H9 (cell line): ENCODE measurements around the gene KLK13. TPM values are rescaled to one million over a fixed set of nuclear protein-coding genes. Genes with fewer than 3 reads are reported as not detected.

Source experiments
- DNase-seq: peaks from one replicate; pipeline ENCODE4 v3.0.0-alpha.2; 2017
- H2AFZ ChIP-seq: one replicate; pipeline ENCODE4 v1.6.1; 2013; ENCODE audit warnings: mild to moderate bottlenecking, low read length, control low read depth, moderate library complexity
- H2AK5ac ChIP-seq: 2 replicates; pipeline ENCODE4 v1.6.1; 2013; ENCODE audit warnings: low read length, control low read depth, mixed read lengths; ENCODE audit not compliant: insufficient read length
- H2BK120ac ChIP-seq: one replicate; pipeline ENCODE4 v1.6.1; 2013; ENCODE audit warnings: low read depth, mild to moderate bottlenecking, low read length, control low read depth, inconsistent platforms; ENCODE audit not compliant: poor library complexity, severe bottlenecking
- H2BK12ac ChIP-seq: 2 replicates; pipeline ENCODE4 v1.6.1; 2013; ENCODE audit warnings: low read length, control low read depth, mixed read lengths, low read depth; ENCODE audit not compliant: insufficient read length
- H2BK15ac ChIP-seq: 2 replicates; pipeline ENCODE4 v1.6.1; 2013; ENCODE audit warnings: low read depth, low read length, control low read depth
- H2BK20ac ChIP-seq: one replicate; pipeline ENCODE4 v1.6.1; 2013; ENCODE audit warnings: low read depth, mild to moderate bottlenecking, low read length, control low read depth, inconsistent platforms; ENCODE audit not compliant: poor library complexity, severe bottlenecking
- H2BK5ac ChIP-seq: 2 replicates; pipeline ENCODE4 v1.6.1; 2013; ENCODE audit warnings: low read length, control low read depth, mixed read lengths; ENCODE audit not compliant: insufficient read length
- H3K14ac ChIP-seq: 2 replicates; pipeline ENCODE4 v1.6.1; 2013; ENCODE audit warnings: low read length, control low read depth; ENCODE audit not compliant: insufficient read depth
- H3K18ac ChIP-seq: 2 replicates; pipeline ENCODE4 v1.6.1; 2013; ENCODE audit warnings: low read depth, mild to moderate bottlenecking, mixed read lengths, low read length, control low read depth; ENCODE audit not compliant: insufficient read length
- H3K23ac ChIP-seq: 2 replicates; pipeline ENCODE4 v1.6.1; 2013; ENCODE audit warnings: low read length, control low read depth, mixed read lengths, low read depth; ENCODE audit not compliant: insufficient read length
- H3K23me2 ChIP-seq: 2 replicates; pipeline ENCODE4 v1.6.1; 2013; ENCODE audit warnings: low read depth, mild to moderate bottlenecking, mixed read lengths, low read length, control low read depth; ENCODE audit not compliant: insufficient read length, poor library complexity, severe bottlenecking
- H3K27ac ChIP-seq: 2 replicates; pipeline ENCODE4 v1.5.1; 2013; ENCODE audit warnings: low read length, control low read depth, mixed read lengths, low read depth; ENCODE audit not compliant: insufficient read length
- H3K27me3 ChIP-seq: 2 replicates; pipeline ENCODE4 v1.6.1; 2013; ENCODE audit warnings: low read length, control low read depth, inconsistent platforms; ENCODE audit not compliant: insufficient read depth
- H3K4ac ChIP-seq: 2 replicates; pipeline ENCODE4 v1.6.1; 2013; ENCODE audit warnings: low read depth, mild to moderate bottlenecking, control low read depth, inconsistent platforms, low read length, moderate library complexity
- H3K4me1 ChIP-seq: 2 replicates; pipeline ENCODE4 v1.6.1; 2013; ENCODE audit warnings: low read length, control low read depth, inconsistent platforms; ENCODE audit not compliant: insufficient read depth
- H3K4me2 ChIP-seq: 2 replicates; pipeline ENCODE4 v1.6.1; 2013; ENCODE audit warnings: low read length, control low read depth, mixed read lengths; ENCODE audit not compliant: insufficient read length, insufficient read depth
- H3K56ac ChIP-seq: 2 replicates; pipeline ENCODE4 v1.6.1; 2013; ENCODE audit warnings: low read depth, mild to moderate bottlenecking, mixed read lengths, low read length, control low read depth; ENCODE audit not compliant: insufficient read length
- H3K79me1 ChIP-seq: 2 replicates; pipeline ENCODE4 v1.6.1; 2013; ENCODE audit warnings: low read depth, mild to moderate bottlenecking, moderate library complexity, low read length, control low read depth, inconsistent platforms; ENCODE audit not compliant: insufficient read depth, poor library complexity, severe bottlenecking
- H3K79me2 ChIP-seq: 2 replicates; pipeline ENCODE4 v1.6.1; 2013; ENCODE audit warnings: low read length, control low read depth, inconsistent platforms; ENCODE audit not compliant: insufficient read depth
- H3K9ac ChIP-seq: 2 replicates; pipeline ENCODE4 v1.6.1; 2013; ENCODE audit warnings: low read length, control low read depth, mixed read lengths; ENCODE audit not compliant: insufficient read length; ENCODE audit errors: extremely low read depth
- H3K9me3 ChIP-seq: one replicate; pipeline ENCODE4 v1.6.1; 2013; ENCODE audit warnings: low read depth, low read length, inconsistent platforms; ENCODE audit not compliant: control insufficient read depth
- H3T11ph ChIP-seq: one replicate; pipeline ENCODE4 v1.6.1; 2013; ENCODE audit warnings: mild to moderate bottlenecking, low read length, control low read depth, inconsistent platforms
- H4K20me1 ChIP-seq: one replicate; pipeline ENCODE4 v1.6.1; 2013; ENCODE audit not compliant: control insufficient read depth, insufficient read length, insufficient read depth
- H4K5ac ChIP-seq: 2 replicates; pipeline ENCODE4 v1.6.1; 2013; ENCODE audit warnings: low read depth, mild to moderate bottlenecking, mixed read lengths, low read length, control low read depth; ENCODE audit not compliant: insufficient read length
- H4K8ac ChIP-seq: replicated peaks from 2 replicates; pipeline ENCODE4 v1.6.1; 2013; ENCODE audit warnings: low read length, control low read depth, mixed read lengths, low read depth; ENCODE audit not compliant: insufficient read length
- H4K91ac ChIP-seq: 2 replicates; pipeline ENCODE4 v1.6.1; 2013; ENCODE audit warnings: low read depth, mild to moderate bottlenecking, moderate library complexity, mixed read lengths, low read length, control low read depth; ENCODE audit not compliant: insufficient read length
- H3K27ac Mint-ChIP-seq, 3 experiments: 2 replicates in 2 of 3; 3 replicates in 1 of 3; pipeline ENCODE4 v1.8.0; 2020 to 2021; ENCODE audit warnings: mixed read lengths in 3 of 3, mild to moderate bottlenecking in 1 of 3, moderate library complexity in 1 of 3
- H3K27me3 Mint-ChIP-seq: 2 replicates; pipeline ENCODE4 v1.8.0; 2021; ENCODE audit warnings: low read depth, mild to moderate bottlenecking, moderate library complexity, mixed read lengths
- H3K36me3 Mint-ChIP-seq, 3 experiments: 2 replicates in 2 of 3; 3 replicates in 1 of 3; pipeline ENCODE4 v1.8.0; 2020 to 2021; ENCODE audit warnings: low read depth in 3 of 3, mixed read lengths in 3 of 3; ENCODE audit not compliant: insufficient read depth in 1 of 3
- H3K4me1 Mint-ChIP-seq, 2 experiments: 2 replicates each; pipeline ENCODE4 v1.8.0; 2020; ENCODE audit warnings: mixed read lengths in 2 of 2
- H3K4me3 Mint-ChIP-seq, 2 experiments: 2 replicates in 1 of 2; 3 replicates in 1 of 2; pipeline ENCODE4 v1.8.0; 2020 to 2021; ENCODE audit warnings: mild to moderate bottlenecking in 2 of 2, mixed read lengths in 2 of 2, moderate library complexity in 1 of 2
- H3K9me3 Mint-ChIP-seq, 2 experiments: 2 replicates in 1 of 2; 3 replicates in 1 of 2; pipeline ENCODE4 v1.8.0; 2020; ENCODE audit warnings: mild to moderate bottlenecking in 2 of 2, mixed read lengths in 2 of 2, moderate library complexity in 1 of 2
- CTCF ChIP-seq: fragments of 200-600 bp; sonication (generic); conservative IDR thresholded peaks from 3 replicates; pipeline ENCODE4 v1.8.0; 2021; ENCODE audit warnings: antibody characterized with exemption, mild to moderate bottlenecking
- WGBS: extraction: QIAGEN DNeasy Blood & Tissue Kit; methylation state at CpG from one replicate; pipeline ENCODE4 v1.1.7; 2013; ENCODE audit warnings: missing lambda C conversion rate, low lambda C conversion rate, mixed read lengths; ENCODE audit not compliant: insufficient read length; ENCODE audit errors: extremely low coverage; 5-methylcytosine and 5-hydroxymethylcytosine counted together
- total RNA-seq: library from RNA; stranded (reverse); gene quantifications from 2 replicates; pipeline ENCODE4 v1.2.1, GENCODE V29; 2021

KLK13 gene
- total RNA-seq, 1 experiment from 2014 or later, result 4.2 TPM

- Histone ChIP-seq H3T11ph (no peak overlapping the region), H3K23me2 (no peaks in the 10 kb centered on the region), H2AFZ (no peak overlapping the region), H3K27me3 (no peaks in the 10 kb centered on the region), H3K4ac (no peak overlapping the region), H3K79me1 (no peaks in the 10 kb centered on the region), H4K20me1 (no peaks in the 10 kb centered on the region), H2AK5ac (no peak overlapping the region), H2BK5ac (no peak overlapping the region), H4K8ac (no peak overlapping the region), H3K9ac (no peak overlapping the region), H3K14ac (0 out of 2 replicates have a peak overlapping the region, but pooled peaks have one; percentile 8), H2BK15ac (no peak overlapping the region), H2BK20ac (no peak overlapping the region), H2BK120ac (no peak overlapping the region), H3K27ac (no peak overlapping the region), H2BK12ac (no peak overlapping the region), H3K4me2 (no peak overlapping the region), H3K18ac (no peak overlapping the region), H4K5ac (no peak overlapping the region), H4K91ac (no peak overlapping the region), H3K23ac (no peak overlapping the region), H3K56ac (no peak overlapping the region), H3K79me2 (no peaks in the 10 kb centered on the region), H3K4me1 (no peaks in the 10 kb centered on the region), H3K9me3 (no peaks in the 10 kb centered on the region)
- no peak for TF ChIP-seq CTCF
- H3K36me3 Mint-ChIP-seq, result no peaks in the 10 kb centered on the region
- WGBS, result no CpG with 5 or more reads among the region's 14 CpGs
- peak overlapping the region in 1 of 3 experiments; percentile 58; a peak in 1 of 7 replicates for H3K27ac Mint-ChIP-seq
- DNase-seq, result no peak
- peaks cover 5% of the 10 kb centered on the region for H3K27me3 Mint-ChIP-seq
- peaks cover 24 to 45% of the 10 kb centered on the region in 2 experiments for H3K4me1 Mint-ChIP-seq
- H3K9me3 Mint-ChIP-seq, result no peaks in the 10 kb centered on the region; a peak in 1 of 5 replicates
- H3K4me3 Mint-ChIP-seq, result peak overlapping the region in 1 of 2 experiments; percentile 3; a peak in 1 of 5 replicates
Observed at GRCh38 chr19:51027126-51027806, 37.6 kb downstream of the KLK13 start.
